Measurements from ENCODE around the gene EEIG1. TPM values are rescaled to one million over a fixed set of nuclear protein-coding genes. Genes with fewer than 3 reads are reported as not detected.
"Not testable (repeated sequence)": the region's sequence is repeated elsewhere in the genome, so short reads cannot be mapped to it uniquely, and the experiment has no call there.

EEIG1 gene
- total RNA-seq, 2 donors from 2014 or later = 41.9 to 42.0 TPM

DNA sequence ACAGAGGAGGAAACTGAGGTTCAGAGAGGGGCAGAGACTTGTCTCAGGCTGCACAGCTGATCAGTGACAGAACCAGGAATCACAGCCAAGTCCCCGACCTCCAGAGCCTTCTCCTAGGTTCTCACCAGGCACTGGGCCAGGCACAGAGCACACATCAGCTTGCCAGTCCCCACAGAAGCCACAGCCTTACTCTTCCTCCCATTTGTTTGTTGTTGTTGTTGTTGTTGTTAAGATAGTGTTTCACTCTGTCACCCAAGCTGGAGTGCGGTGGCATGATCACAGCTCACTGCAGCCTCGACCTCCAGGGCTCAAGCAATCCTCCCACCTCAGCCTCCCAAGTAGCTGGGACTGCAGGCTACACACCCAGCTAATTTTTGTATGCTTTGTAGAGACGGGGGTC, 44.9 kb upstream of the EEIG1 start:
- intact Hi-C loops (cut with DNase I) = no loop called here
- ATAC-seq (no peak), DNase-seq (no peak)
- WGBS, 2 donors = 72 to 74% methylated on average over 4 of the region's 4 CpGs
- H3K27me3 ChIP-seq = no peaks in the 10 kb centered on the region
- no peak overlapping the region for H3K27ac ChIP-seq
- no peaks in the 10 kb centered on the region for H3K9me3 ChIP-seq
- H3K36me3 ChIP-seq (replicated peaks in 1 of 2; ENCODE audit: insufficient read depth in 1 of 2, low read depth in 2 of 2) = no peaks in the 10 kb centered on the region
- TF ChIP-seq, protein P1, sequence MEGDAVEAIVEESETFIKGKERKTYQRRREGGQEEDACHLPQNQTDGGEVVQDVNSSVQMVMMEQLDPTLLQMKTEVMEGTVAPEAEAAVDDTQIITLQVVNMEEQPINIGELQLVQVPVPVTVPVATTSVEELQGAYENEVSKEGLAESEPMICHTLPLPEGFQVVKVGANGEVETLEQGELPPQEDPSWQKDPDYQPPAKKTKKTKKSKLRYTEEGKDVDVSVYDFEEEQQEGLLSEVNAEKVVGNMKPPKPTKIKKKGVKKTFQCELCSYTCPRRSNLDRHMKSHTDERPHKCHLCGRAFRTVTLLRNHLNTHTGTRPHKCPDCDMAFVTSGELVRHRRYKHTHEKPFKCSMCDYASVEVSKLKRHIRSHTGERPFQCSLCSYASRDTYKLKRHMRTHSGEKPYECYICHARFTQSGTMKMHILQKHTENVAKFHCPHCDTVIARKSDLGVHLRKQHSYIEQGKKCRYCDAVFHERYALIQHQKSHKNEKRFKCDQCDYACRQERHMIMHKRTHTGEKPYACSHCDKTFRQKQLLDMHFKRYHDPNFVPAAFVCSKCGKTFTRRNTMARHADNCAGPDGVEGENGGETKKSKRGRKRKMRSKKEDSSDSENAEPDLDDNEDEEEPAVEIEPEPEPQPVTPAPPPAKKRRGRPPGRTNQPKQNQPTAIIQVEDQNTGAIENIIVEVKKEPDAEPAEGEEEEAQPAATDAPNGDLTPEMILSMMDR (IDR thresholded peaks at IDR 0.05) = no peak
- no peak for TF ChIP-seq POLR2A (IDR thresholded peaks at IDR 0.05)
- H3K4me3 ChIP-seq = no peak overlapping the region
- no peaks in the 10 kb centered on the region for H3K4me1 ChIP-seq

- no peak for ATAC-seq
- Histone ChIP-seq H3K9me3 (no peaks in the 10 kb centered on the region), H3K36me3 (replicated peaks in 1 of 2; ENCODE audit: insufficient read depth in 1 of 2, low read depth in 2 of 2) (no peaks in the 10 kb centered on the region), H3K27me3 (no peaks in the 10 kb centered on the region), H3K27ac (no peak overlapping the region), H3K4me1 (no peaks in the 10 kb centered on the region), H3K4me3 (no peak overlapping the region)
- 84 to 92% methylated on average over 5 of the region's 5 CpGs for WGBS, 2 donors
- DNase-seq = no peak
- intact Hi-C loops (cut with DNase I) = no loop called here
- no peak for TF ChIP-seq POLR2A (IDR thresholded peaks at IDR 0.05)
- TF ChIP-seq, protein P1 (IDR thresholded peaks at IDR 0.05) = no peak
Observed at GRCh38 chr9:128024761-128025308, 44.0 kb upstream of the EEIG1 start.

DNA sequence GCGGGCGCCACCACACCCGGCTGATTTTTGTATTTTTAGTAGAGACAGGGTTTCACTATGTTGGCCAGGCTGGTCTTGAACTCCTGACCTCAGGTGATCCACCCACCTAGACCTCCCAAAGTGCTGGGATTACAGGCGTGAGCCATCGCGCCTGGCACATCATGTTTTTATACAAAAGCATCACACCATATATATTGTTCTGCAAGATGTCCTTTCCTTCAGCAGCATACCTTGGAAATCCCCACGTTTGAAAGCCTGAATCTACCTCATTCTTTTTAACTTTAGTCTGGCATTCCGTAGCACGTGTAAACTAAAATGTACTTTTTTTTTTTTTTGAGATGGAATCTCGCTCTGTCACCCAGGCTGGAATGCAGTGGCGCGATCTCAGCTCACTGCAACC, 42.9 kb upstream of the EEIG1 start:
- H3K4me1 ChIP-seq; H3K4me3 ChIP-seq; DNase-seq; H3K9me3 ChIP-seq; H3K36me3 ChIP-seq (replicated peaks in 1 of 2; ENCODE audit: insufficient read depth in 1 of 2, low read depth in 2 of 2); intact Hi-C loops (cut with DNase I); ATAC-seq; H3K27me3 ChIP-seq; H3K27ac ChIP-seq: not testable (repeated sequence)
- 67 to 83% methylated on average over 12 of the region's 12 CpGs for WGBS, 2 donors

- no peak for ATAC-seq
- Histone ChIP-seq H3K27me3 (no peaks in the 10 kb centered on the region), H3K36me3 (replicated peaks in 1 of 2; ENCODE audit: insufficient read depth in 1 of 2, low read depth in 2 of 2) (no peaks in the 10 kb centered on the region), H3K4me3 (no peak overlapping the region), H3K9me3 (no peaks in the 10 kb centered on the region), H3K4me1 (no peaks in the 10 kb centered on the region), H3K27ac (no peak overlapping the region)
- TF ChIP-seq, protein P1 (IDR thresholded peaks at IDR 0.05) = no peak
- no peak for TF ChIP-seq POLR2A (IDR thresholded peaks at IDR 0.05)
- WGBS, 2 donors = 63 to 75% methylated on average over 2 of the region's 2 CpGs
- no peak for DNase-seq
- intact Hi-C loops (cut with DNase I) = no loop called here
Observed at GRCh38 chr9:128022886-128023285, 42.1 kb upstream of the EEIG1 start.

- Histone ChIP-seq H3K27me3 (no peaks in the 10 kb centered on the region), H3K36me3 (replicated peaks in 1 of 2; ENCODE audit: insufficient read depth in 1 of 2, low read depth in 2 of 2) (no peaks in the 10 kb centered on the region), H3K9me3 (no peaks in the 10 kb centered on the region), H3K27ac (no peak overlapping the region), H3K4me3 (no peak overlapping the region), H3K4me1 (no peaks in the 10 kb centered on the region)
- ATAC-seq (no peak), DNase-seq (no peak)
- intact Hi-C loops (cut with DNase I) = no loop called here
- WGBS, 2 donors = 78 to 92% methylated on average over 1 of the region's 1 CpG
- no peak for TF ChIP-seq POLR2A (IDR thresholded peaks at IDR 0.05)
- TF ChIP-seq, protein P1 (IDR thresholded peaks at IDR 0.05) = no peak
Observed at GRCh38 chr9:128021098-128021497, 40.3 kb upstream of the EEIG1 start.

Measured in body of pancreas (tissue), 4 donors.